ENCODE results near the gene MBTPS1.

The MBTPS1 gene

DNA sequence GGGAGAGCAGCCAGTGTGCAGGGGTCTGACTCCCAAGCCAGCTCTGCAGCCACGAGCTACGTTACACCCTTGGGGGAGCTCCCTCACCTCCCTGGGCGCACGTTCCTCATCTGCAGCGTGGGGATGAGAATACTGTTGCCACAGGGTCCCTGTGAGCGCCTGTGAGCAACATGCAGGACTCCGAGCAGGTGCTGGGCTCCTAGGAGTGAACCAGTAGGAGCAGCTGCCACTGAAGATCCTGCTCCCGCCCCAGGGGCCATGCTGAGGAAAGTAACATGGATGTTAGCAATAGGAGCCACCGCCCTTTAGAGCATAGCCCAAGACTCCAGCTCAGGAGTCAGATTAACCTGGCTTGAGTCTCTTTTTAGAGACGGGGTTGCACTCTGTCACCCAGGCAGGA is 44.3 kb upstream of the MBTPS1 start:
- Histone ChIP-seq H3K4me2 (ENCODE audit: low read length) (no peak overlapping the region), H2AFZ (ENCODE audit: low read length) (no peak overlapping the region), H3F3A (ENCODE audit: insufficient read depth, low read length) (no peaks in the 10 kb centered on the region), H3K9ac (ENCODE audit: low read length) (no peak overlapping the region), H3K79me2 (ENCODE audit: insufficient read depth, low read length) (no peaks in the 10 kb centered on the region), H3K4me1 (ENCODE audit: insufficient read depth, low read length, severe bottlenecking) (no peaks in the 10 kb centered on the region), H4K20me1 (ENCODE audit: insufficient read depth, low read length) (no peaks in the 10 kb centered on the region), H3K9me2 (ENCODE audit: low read depth, low read length) (no peaks in the 10 kb centered on the region), H3K27me3 (ENCODE audit: insufficient read depth, low read length) (no peaks in the 10 kb centered on the region; the same call in none of the 2 replicates), H3K4me3 (ENCODE audit: low read depth, low read length, poor library complexity, severe bottlenecking) (no peak overlapping the region), H3K9me3 (ENCODE audit: low read length) (no peaks in the 10 kb centered on the region), H3K36me3 (ENCODE audit: insufficient read depth, low read length) (no peaks in the 10 kb centered on the region), H3K27ac (ENCODE audit: low read depth, low read length, poor library complexity, severe bottlenecking) (no peak overlapping the region)
- TF ChIP-seq, protein P1, sequence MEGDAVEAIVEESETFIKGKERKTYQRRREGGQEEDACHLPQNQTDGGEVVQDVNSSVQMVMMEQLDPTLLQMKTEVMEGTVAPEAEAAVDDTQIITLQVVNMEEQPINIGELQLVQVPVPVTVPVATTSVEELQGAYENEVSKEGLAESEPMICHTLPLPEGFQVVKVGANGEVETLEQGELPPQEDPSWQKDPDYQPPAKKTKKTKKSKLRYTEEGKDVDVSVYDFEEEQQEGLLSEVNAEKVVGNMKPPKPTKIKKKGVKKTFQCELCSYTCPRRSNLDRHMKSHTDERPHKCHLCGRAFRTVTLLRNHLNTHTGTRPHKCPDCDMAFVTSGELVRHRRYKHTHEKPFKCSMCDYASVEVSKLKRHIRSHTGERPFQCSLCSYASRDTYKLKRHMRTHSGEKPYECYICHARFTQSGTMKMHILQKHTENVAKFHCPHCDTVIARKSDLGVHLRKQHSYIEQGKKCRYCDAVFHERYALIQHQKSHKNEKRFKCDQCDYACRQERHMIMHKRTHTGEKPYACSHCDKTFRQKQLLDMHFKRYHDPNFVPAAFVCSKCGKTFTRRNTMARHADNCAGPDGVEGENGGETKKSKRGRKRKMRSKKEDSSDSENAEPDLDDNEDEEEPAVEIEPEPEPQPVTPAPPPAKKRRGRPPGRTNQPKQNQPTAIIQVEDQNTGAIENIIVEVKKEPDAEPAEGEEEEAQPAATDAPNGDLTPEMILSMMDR (IDR thresholded peaks at IDR 0.05; ENCODE audit: low read length): no peak
- TF ChIP-seq EZH2 (IDR thresholded peaks at IDR 0.05; ENCODE audit: borderline replicate concordance, low read length): no peak

DNA sequence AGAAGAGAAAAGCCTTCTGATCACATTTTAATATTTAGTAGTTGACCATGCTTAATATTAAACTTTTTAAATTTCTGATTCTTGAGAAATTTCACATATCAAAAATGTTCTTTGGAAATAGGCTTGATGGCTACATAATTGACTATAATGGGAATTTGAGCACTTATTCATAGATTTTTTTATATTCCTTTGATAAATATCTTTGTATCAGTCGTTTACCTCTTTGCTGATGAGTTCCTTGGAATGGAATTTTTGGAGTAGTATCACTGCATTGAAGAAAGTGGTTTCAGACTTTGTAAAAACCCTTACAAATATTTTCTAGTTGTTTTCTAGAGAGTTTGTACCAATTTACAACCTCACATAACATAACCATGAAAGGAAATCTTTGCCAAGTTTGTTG is 43.1 kb upstream of the MBTPS1 start:
- H3K79me2 ChIP-seq (ENCODE audit: insufficient read depth, low read length): no peaks in the 10 kb centered on the region
- H3K9me3 ChIP-seq (ENCODE audit: low read length): no peaks in the 10 kb centered on the region
- no peaks in the 10 kb centered on the region for H3K4me1 ChIP-seq (ENCODE audit: insufficient read depth, low read length, severe bottlenecking)
- H3K9me2 ChIP-seq (ENCODE audit: low read depth, low read length): no peaks in the 10 kb centered on the region
- H3K36me3 ChIP-seq (ENCODE audit: insufficient read depth, low read length): no peaks in the 10 kb centered on the region
- H3F3A ChIP-seq (ENCODE audit: insufficient read depth, low read length): no peaks in the 10 kb centered on the region
- no peaks in the 10 kb centered on the region for H4K20me1 ChIP-seq (ENCODE audit: insufficient read depth, low read length)
- no peak overlapping the region for H3K4me3 ChIP-seq (ENCODE audit: low read depth, low read length, poor library complexity, severe bottlenecking)
- TF ChIP-seq, protein P1 (IDR thresholded peaks at IDR 0.05; ENCODE audit: low read length): no peak
- H3K27me3 ChIP-seq (ENCODE audit: insufficient read depth, low read length): no peaks in the 10 kb centered on the region; the same call in none of the 2 replicates
- no peak overlapping the region for H3K27ac ChIP-seq (ENCODE audit: low read depth, low read length, poor library complexity, severe bottlenecking)
- no peak overlapping the region for H2AFZ ChIP-seq (ENCODE audit: low read length)
- no peak overlapping the region for H3K9ac ChIP-seq (ENCODE audit: low read length)
- H3K4me2 ChIP-seq (ENCODE audit: low read length): no peak overlapping the region

DNA sequence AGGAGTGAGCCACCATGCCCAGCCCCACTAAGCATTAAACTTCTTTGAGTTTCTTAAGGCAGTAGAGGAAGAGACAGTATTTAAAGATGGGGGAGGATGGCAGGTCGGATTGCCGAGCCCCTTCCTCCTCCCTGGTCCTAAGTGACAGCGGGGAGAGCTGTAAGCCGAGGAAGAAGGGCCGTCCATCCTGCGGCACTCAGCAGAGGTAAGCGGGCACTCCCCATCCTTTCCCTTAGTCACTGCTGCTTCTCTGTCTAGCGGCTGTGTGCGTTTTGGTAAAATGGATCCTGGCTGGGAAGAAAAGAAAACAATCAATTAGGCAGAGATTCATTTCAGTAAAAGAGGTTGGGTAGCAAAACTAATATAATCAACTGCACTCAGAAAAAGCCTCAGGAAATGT is 42.3 kb upstream of the MBTPS1 start:
- Histone ChIP-seq H3K4me1 (ENCODE audit: insufficient read depth, low read length, severe bottlenecking) (no peaks in the 10 kb centered on the region), H3K79me2 (ENCODE audit: insufficient read depth, low read length) (no peaks in the 10 kb centered on the region), H4K20me1 (ENCODE audit: insufficient read depth, low read length) (no peaks in the 10 kb centered on the region), H3F3A (ENCODE audit: insufficient read depth, low read length) (no peaks in the 10 kb centered on the region), H3K9me3 (ENCODE audit: low read length) (no peaks in the 10 kb centered on the region), H3K36me3 (ENCODE audit: insufficient read depth, low read length) (no peaks in the 10 kb centered on the region), H3K4me2 (ENCODE audit: low read length) (no peak overlapping the region), H3K4me3 (ENCODE audit: low read depth, low read length, poor library complexity, severe bottlenecking) (no peak overlapping the region), H3K27me3 (ENCODE audit: insufficient read depth, low read length) (no peaks in the 10 kb centered on the region; the same call in none of the 2 replicates), H3K9me2 (ENCODE audit: low read depth, low read length) (no peaks in the 10 kb centered on the region), H3K27ac (ENCODE audit: low read depth, low read length, poor library complexity, severe bottlenecking) (no peak overlapping the region), H3K9ac (ENCODE audit: low read length) (no peak overlapping the region), H2AFZ (ENCODE audit: low read length) (no peak overlapping the region)
- no peak for TF ChIP-seq EZH2 (IDR thresholded peaks at IDR 0.05; ENCODE audit: borderline replicate concordance, low read length)
- TF ChIP-seq, protein P1 (IDR thresholded peaks at IDR 0.05; ENCODE audit: low read length): no peak

All from OCI-LY1 (cell line).